ENCODE data around the gene SUN2. TPM values are rescaled to one million over a fixed set of nuclear protein-coding genes. Genes with fewer than 3 reads are reported as not detected.

The SUN2 gene
- total RNA-seq, 1 donor from 2014 or later: 209 TPM

DNA sequence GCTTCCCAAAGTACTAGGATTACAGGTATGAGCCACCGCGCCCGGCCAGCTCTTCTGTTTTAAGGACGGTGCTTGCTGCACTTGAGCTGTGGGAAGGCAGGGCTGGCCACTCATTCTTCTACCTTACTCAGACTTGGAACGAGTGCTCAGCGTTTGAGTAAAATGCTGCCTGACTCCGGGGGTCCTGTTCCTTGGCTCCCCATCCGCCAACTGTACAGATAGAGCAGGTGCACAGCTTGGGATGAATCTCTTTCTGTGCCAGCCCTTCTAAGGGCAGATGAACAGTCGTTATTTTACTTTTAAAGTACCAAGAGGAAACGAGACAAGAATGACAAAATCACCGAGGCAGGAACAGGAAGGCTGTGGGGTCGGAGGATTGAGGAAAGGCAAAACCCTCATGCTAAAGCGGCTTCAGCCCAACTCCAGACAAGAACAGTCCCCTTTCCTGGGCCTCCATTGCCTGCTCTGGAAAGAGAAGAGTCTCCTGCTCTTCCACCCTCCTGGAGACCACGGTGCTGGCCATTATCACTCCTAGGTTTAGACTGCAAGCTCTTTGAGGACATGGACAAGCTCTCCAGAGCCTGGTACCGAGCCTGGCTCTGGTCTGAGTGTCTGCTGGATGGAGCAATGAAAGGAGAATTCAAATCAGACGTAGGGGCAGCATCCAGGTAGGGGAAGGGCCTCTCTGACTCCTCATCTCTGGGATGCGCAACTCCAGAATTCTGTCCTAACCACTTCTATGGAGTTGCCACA, 1.1 kb upstream of the SUN2 start:
- no peaks in the 10 kb centered on the region for H3K9me3 ChIP-seq
- intact Hi-C loops (cut with DNase I): no loop called here
- H3K36me3 ChIP-seq: peaks cover 19% of the 10 kb centered on the region
- ATAC-seq (peak in 1 of 2 donors; percentile 15), DNase-seq (peak; percentile 64)
- H3K27me3 ChIP-seq (ENCODE audit: low read depth): no peaks in the 10 kb centered on the region
- peaks cover 42% of the 10 kb centered on the region for H3K4me1 ChIP-seq
- TF ChIP-seq, protein P1, sequence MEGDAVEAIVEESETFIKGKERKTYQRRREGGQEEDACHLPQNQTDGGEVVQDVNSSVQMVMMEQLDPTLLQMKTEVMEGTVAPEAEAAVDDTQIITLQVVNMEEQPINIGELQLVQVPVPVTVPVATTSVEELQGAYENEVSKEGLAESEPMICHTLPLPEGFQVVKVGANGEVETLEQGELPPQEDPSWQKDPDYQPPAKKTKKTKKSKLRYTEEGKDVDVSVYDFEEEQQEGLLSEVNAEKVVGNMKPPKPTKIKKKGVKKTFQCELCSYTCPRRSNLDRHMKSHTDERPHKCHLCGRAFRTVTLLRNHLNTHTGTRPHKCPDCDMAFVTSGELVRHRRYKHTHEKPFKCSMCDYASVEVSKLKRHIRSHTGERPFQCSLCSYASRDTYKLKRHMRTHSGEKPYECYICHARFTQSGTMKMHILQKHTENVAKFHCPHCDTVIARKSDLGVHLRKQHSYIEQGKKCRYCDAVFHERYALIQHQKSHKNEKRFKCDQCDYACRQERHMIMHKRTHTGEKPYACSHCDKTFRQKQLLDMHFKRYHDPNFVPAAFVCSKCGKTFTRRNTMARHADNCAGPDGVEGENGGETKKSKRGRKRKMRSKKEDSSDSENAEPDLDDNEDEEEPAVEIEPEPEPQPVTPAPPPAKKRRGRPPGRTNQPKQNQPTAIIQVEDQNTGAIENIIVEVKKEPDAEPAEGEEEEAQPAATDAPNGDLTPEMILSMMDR (IDR thresholded peaks at IDR 0.05): no peak
- peak overlapping the region; percentile 94 for H3K27ac ChIP-seq
- H3K4me3 ChIP-seq: peak overlapping the region; percentile 72

DNA sequence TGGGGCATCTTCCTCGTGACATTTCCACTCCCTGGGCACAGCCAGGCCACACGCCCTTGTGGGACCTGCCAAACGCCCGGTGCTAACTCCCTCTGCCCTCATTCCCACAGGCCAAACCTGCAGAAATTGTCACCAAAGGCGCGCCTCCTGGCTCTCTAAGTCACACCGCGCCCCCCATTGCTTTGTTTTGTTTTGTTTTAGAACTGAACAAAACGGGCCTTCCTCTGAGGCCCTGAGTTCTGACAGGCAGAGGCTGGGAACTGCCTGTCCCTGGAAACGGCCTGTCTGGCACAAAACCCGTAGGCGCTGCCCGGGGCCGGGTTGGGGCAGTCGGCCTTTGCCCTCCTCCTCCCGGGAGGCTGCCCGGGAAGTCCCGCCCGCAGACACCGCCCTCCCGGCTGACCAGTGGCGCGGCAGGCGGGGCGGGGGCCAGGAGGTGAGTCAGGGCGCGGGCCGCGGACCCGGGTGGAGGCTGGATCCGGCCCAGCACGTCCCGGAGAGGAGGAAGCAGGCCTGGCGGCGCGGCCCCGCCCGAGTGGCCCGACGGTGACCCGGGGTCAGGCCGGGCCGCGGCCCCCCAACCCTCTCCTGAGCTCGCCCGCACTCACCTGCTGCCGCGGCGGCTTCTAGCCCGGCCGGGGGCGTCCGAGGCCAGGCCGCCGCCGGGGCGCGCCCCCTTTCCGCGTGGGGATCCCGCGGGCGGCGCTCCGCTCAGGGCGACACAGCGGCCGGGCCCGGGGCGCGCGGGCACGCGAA, 465 bp downstream of the SUN2 start:
- peak overlapping the region; percentile 72 for H3K4me3 ChIP-seq
- peak overlapping the region; percentile 94 for H3K27ac ChIP-seq
- H3K9me3 ChIP-seq: no peaks in the 10 kb centered on the region
- peak; percentile 89 to 90 for ATAC-seq
- intact Hi-C loops (cut with DNase I): no loop called here
- H3K36me3 ChIP-seq: peaks cover 35% of the 10 kb centered on the region
- H3K27me3 ChIP-seq (ENCODE audit: low read depth): no peaks in the 10 kb centered on the region
- H3K4me1 ChIP-seq: peaks cover 56% of the 10 kb centered on the region
- peak; percentile 97 for DNase-seq
- TF ChIP-seq, protein P1 (IDR thresholded peaks at IDR 0.05): no peak

DNA sequence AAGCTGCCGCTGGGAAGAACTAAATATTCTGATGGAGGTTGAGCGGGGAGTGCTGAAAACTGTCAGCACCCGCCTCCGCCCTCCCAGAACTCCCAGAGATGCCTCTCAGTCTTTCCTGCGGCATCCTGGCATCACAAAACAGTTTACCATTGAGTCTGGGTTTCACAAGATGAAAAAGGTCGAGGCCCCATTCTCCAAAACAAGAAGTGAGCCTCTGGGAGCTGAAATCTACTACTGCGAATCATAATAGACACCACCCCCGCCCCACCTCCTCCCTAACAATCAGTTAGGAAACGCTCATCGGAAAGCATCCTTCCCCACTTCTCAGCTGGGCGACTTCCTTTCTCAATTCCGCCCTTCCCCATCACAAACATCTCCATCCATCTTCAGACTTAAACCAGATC, 1.0 kb downstream of the SUN2 start:
- H3K4me3 ChIP-seq: peak overlapping the region; percentile 72
- intact Hi-C loops (cut with DNase I): no loop called here
- peak; percentile 72 for DNase-seq

DNA sequence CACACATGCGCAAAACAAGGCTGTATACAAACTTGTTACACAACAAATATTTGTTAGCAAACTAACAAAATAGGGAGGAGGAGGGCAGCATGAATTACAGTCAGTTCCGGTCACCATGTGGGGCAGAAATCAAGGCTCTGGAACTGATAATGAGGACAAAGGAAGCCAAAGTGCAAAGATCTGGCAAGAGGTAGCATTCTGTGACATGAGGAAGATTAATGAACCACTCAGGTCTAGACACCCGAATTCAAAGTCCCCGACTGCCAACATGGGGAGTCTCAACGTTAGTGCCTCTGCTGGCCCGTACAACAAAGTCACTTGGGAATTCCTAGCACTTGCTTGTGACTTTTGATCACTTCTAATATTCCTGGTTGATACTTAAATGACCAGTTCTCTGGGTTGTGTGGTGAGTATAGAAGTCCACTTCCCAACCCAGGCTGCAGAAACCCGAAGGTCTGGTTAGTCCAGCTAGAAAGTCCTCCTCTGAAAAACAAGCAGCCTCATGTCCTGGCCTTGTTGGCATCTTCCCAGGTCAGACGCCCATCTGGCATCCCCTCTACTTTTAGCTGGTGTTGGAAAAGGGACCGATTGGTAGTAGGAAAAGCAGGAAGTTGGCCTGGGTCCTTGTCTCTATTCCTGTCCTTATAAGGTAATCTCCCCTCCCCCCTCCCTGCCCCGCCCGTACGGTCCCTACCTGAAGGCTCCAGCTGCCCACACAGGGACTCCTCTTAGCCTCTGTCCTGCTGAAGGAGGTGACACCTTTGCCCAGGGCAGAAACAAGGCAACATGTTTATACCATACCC, 1.6 kb downstream of the SUN2 start:
- H3K9me3 ChIP-seq: no peaks in the 10 kb centered on the region
- intact Hi-C loops (cut with DNase I): no loop called here
- H3K36me3 ChIP-seq: peaks cover 47% of the 10 kb centered on the region
- H3K27ac ChIP-seq: peak overlapping the region; percentile 94
- H3K27me3 ChIP-seq (ENCODE audit: low read depth): no peaks in the 10 kb centered on the region
- TF ChIP-seq, protein P1 (IDR thresholded peaks at IDR 0.05): no peak
- DNase-seq (peak; percentile 70), ATAC-seq (peak; percentile 9 to 36)
- peaks cover 56% of the 10 kb centered on the region for H3K4me1 ChIP-seq
- peak overlapping the region; percentile 72 for H3K4me3 ChIP-seq

More for the DNA sequence above, 1.0 kb downstream of the SUN2 start:
- H3K27me3 ChIP-seq (ENCODE audit: low read depth): no peaks in the 10 kb centered on the region
- H3K27ac ChIP-seq: peak overlapping the region; percentile 94
- ATAC-seq: peak; percentile 15 to 16
- H3K4me1 ChIP-seq: peaks cover 56% of the 10 kb centered on the region
- H3K9me3 ChIP-seq: no peaks in the 10 kb centered on the region
- H3K36me3 ChIP-seq: peaks cover 41% of the 10 kb centered on the region
- TF ChIP-seq, protein P1 (IDR thresholded peaks at IDR 0.05): no peak

Measured in lower lobe of right lung (tissue), 2 donors.